ENCODE measurements around the gene LRFN2.

Gene LRFN2

DNA sequence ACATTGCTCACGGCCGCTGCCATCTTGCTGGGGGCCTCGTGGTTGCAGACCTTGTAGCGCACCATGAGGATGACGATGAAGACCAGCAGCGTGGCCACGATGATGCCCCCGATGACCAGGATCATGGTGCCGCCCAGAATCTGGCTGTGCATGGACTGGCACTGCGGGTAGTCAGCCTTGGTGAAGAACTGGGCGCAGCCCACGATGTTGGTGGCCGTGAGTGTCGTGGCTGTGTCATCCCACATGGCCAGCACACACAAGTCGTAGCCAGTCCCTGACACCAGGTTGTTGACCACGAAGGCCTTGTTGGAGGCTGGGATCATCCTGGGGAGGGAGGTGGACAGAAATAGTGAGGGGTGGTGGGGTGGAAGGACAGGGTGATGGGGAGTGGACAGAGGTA lies 194.6 kb downstream of the LRFN2 start:
- Histone ChIP-seq H3F3A (ENCODE audit: control insufficient read depth, insufficient read depth) (no peaks in the 10 kb centered on the region), H3K4me2 (ENCODE audit: low read length) (no peak overlapping the region), H3K9me2 (replicated peaks; ENCODE audit: control insufficient read depth, low read length) (no peaks in the 10 kb centered on the region), H3K27ac (ENCODE audit: low read depth, low read length) (no peak overlapping the region), H4K20me1 (ENCODE audit: control insufficient read depth, insufficient read depth, low read depth, low read length) (no peaks in the 10 kb centered on the region), H3K36me3 (ENCODE audit: control insufficient read depth, low read length) (no peaks in the 10 kb centered on the region), H3K4me1 (ENCODE audit: control insufficient read depth, low read length) (no peaks in the 10 kb centered on the region), H3K9me3 (ENCODE audit: control insufficient read depth, insufficient read depth, low read length) (no peaks in the 10 kb centered on the region), H3K4me3 (ENCODE audit: low read length) (no peak overlapping the region), H3K27me3 (ENCODE audit: control insufficient read depth, low read length) (peaks cover 6% of the 10 kb centered on the region; the same call in 1 of the 2 replicates), H3K79me2 (ENCODE audit: control insufficient read depth, low read length) (no peaks in the 10 kb centered on the region)
- TF ChIP-seq, protein P1, sequence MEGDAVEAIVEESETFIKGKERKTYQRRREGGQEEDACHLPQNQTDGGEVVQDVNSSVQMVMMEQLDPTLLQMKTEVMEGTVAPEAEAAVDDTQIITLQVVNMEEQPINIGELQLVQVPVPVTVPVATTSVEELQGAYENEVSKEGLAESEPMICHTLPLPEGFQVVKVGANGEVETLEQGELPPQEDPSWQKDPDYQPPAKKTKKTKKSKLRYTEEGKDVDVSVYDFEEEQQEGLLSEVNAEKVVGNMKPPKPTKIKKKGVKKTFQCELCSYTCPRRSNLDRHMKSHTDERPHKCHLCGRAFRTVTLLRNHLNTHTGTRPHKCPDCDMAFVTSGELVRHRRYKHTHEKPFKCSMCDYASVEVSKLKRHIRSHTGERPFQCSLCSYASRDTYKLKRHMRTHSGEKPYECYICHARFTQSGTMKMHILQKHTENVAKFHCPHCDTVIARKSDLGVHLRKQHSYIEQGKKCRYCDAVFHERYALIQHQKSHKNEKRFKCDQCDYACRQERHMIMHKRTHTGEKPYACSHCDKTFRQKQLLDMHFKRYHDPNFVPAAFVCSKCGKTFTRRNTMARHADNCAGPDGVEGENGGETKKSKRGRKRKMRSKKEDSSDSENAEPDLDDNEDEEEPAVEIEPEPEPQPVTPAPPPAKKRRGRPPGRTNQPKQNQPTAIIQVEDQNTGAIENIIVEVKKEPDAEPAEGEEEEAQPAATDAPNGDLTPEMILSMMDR (IDR thresholded peaks at IDR 0.05; ENCODE audit: low read depth, low read length, poor library complexity, severe bottlenecking) = no peak
- no peak for TF ChIP-seq EZH2phosphoT487 (IDR thresholded peaks at IDR 0.05; ENCODE audit: borderline replicate concordance, low read length)

DNA sequence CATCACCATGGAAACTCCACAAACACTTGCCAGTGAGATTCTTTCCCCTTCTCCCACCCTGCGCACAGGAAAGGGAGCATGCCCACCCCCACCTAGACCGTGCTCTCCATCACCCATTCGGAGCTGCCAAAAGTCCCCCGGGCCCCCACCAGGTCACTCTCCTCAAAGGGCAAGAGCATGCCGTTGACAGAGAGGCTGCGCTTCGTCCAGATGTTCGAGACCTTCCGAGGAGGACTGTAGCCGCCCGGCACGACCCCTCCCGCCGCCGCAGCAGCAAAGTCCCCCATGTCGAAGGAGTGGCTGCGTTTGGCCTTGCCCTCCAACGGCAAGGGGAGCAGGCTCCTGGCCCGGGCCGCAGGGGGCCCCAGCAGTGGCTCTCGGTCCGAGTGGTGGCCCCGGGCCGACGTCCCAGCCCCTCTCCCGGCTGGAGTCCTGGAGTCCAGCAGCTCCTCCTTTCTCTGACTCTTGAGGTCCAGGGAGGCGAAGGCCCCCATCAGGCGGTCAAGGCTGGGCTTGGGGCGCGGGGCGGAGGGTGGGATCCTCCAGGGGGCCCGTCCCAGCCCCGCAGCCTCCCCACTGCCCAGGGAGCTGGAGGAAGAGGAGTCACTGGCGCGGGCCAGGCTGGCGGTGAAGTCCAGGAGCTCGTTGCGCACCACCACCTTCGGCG lies 195.2 kb downstream of the LRFN2 start:
- Histone ChIP-seq H3K9me2 (replicated peaks; ENCODE audit: control insufficient read depth, low read length) (no peaks in the 10 kb centered on the region), H4K20me1 (ENCODE audit: control insufficient read depth, insufficient read depth, low read depth, low read length) (no peaks in the 10 kb centered on the region), H3K27me3 (ENCODE audit: control insufficient read depth, low read length) (peaks cover 6% of the 10 kb centered on the region; the same call in 1 of the 2 replicates), H3F3A (ENCODE audit: control insufficient read depth, insufficient read depth) (no peaks in the 10 kb centered on the region), H3K9me3 (ENCODE audit: control insufficient read depth, insufficient read depth, low read length) (no peaks in the 10 kb centered on the region), H3K36me3 (ENCODE audit: control insufficient read depth, low read length) (no peaks in the 10 kb centered on the region), H3K27ac (ENCODE audit: low read depth, low read length) (no peak overlapping the region), H3K79me2 (ENCODE audit: control insufficient read depth, low read length) (no peaks in the 10 kb centered on the region), H3K4me1 (ENCODE audit: control insufficient read depth, low read length) (no peaks in the 10 kb centered on the region), H3K4me2 (ENCODE audit: low read length) (no peak overlapping the region), H3K4me3 (ENCODE audit: low read length) (no peak overlapping the region)
- TF ChIP-seq, protein P1 (IDR thresholded peaks at IDR 0.05; ENCODE audit: low read depth, low read length, poor library complexity, severe bottlenecking) = no peak
- TF ChIP-seq EZH2phosphoT487 (IDR thresholded peaks at IDR 0.05; ENCODE audit: borderline replicate concordance, low read length) = no peak

DNA sequence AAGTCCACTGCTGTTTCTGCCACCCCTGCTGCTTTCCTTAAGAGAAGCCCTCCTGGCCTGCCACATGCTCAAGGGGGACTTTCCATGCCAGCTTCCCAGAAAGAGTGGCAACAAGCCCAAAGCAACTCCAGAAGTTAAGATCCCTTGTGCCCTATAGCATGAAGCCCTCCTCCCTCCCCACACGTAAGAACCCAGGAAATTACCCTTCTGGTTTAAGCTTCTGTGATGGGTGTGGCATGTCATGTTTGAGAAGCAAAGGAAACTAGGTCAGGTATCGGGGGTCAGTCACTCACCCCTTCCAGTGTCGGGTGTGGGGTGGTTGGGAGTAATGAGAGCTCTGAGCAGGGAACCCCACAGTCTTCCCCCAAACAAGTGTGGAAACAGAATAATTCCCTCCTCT lies 196.1 kb downstream of the LRFN2 start:
- H3F3A ChIP-seq (ENCODE audit: control insufficient read depth, insufficient read depth) = no peaks in the 10 kb centered on the region
- no peaks in the 10 kb centered on the region for H3K79me2 ChIP-seq (ENCODE audit: control insufficient read depth, low read length)
- H3K36me3 ChIP-seq (ENCODE audit: control insufficient read depth, low read length) = no peaks in the 10 kb centered on the region
- no peak overlapping the region for H3K27ac ChIP-seq (ENCODE audit: low read depth, low read length)
- H4K20me1 ChIP-seq (ENCODE audit: control insufficient read depth, insufficient read depth, low read depth, low read length) = no peaks in the 10 kb centered on the region
- no peaks in the 10 kb centered on the region for H3K9me3 ChIP-seq (ENCODE audit: control insufficient read depth, insufficient read depth, low read length)
- H3K4me1 ChIP-seq (ENCODE audit: control insufficient read depth, low read length) = no peaks in the 10 kb centered on the region
- H3K4me2 ChIP-seq (ENCODE audit: low read length) = no peak overlapping the region
- H3K27me3 ChIP-seq (ENCODE audit: control insufficient read depth, low read length) = peaks cover 8% of the 10 kb centered on the region; the same call in 1 of the 2 replicates
- no peaks in the 10 kb centered on the region for H3K9me2 ChIP-seq (replicated peaks; ENCODE audit: control insufficient read depth, low read length)
- TF ChIP-seq EZH2phosphoT487 (IDR thresholded peaks at IDR 0.05; ENCODE audit: borderline replicate concordance, low read length) = no peak
- TF ChIP-seq, protein P1 (IDR thresholded peaks at IDR 0.05; ENCODE audit: low read depth, low read length, poor library complexity, severe bottlenecking) = no peak
- H3K4me3 ChIP-seq (ENCODE audit: low read length) = no peak overlapping the region
